MG63 (cell line): ENCODE results near the gene SUCLG1. TPM values are rescaled to one million over a fixed set of nuclear protein-coding genes. Genes with fewer than 3 reads are reported as not detected.

Experiments
- DNase-seq: peaks from one replicate; pipeline ENCODE4 v3.0.0-alpha.2; 2020
- H3K27me3 ChIP-seq: fragments of 250-450 bp; sonication (Bioruptor Pico); 2 replicates; pipeline ENCODE4 v1.5.1; 2020; ENCODE audit warnings: mild to moderate bottlenecking, moderate library complexity
- H3K36me3 ChIP-seq: fragments of 250-450 bp; sonication (Bioruptor Pico); 2 replicates; pipeline ENCODE4 v1.5.1; 2020; ENCODE audit warnings: mild to moderate bottlenecking, moderate library complexity
- H3K4me3 ChIP-seq: fragments of 250-450 bp; sonication (Bioruptor Pico); 2 replicates; pipeline ENCODE4 v1.5.1; 2020; ENCODE audit warnings: mild to moderate bottlenecking, moderate library complexity
- H3K9me3 ChIP-seq: fragments of 250-450 bp; sonication (Bioruptor Pico); 2 replicates; pipeline ENCODE4 v1.5.1; 2020; ENCODE audit warnings: mild to moderate bottlenecking, moderate library complexity
- total RNA-seq: library from RNA; depleted of rRNA; stranded (reverse); fragments of >200 nt; shearing (Covaris generic); gene quantifications from 2 replicates; pipeline ENCODE4 v1.2.3, GENCODE V29; 2014; ENCODE audit warnings: low replicate concordance; rRNA removed

SUCLG1 gene
- 60.3 and 147 TPM in 2 replicates for total RNA-seq

DNA sequence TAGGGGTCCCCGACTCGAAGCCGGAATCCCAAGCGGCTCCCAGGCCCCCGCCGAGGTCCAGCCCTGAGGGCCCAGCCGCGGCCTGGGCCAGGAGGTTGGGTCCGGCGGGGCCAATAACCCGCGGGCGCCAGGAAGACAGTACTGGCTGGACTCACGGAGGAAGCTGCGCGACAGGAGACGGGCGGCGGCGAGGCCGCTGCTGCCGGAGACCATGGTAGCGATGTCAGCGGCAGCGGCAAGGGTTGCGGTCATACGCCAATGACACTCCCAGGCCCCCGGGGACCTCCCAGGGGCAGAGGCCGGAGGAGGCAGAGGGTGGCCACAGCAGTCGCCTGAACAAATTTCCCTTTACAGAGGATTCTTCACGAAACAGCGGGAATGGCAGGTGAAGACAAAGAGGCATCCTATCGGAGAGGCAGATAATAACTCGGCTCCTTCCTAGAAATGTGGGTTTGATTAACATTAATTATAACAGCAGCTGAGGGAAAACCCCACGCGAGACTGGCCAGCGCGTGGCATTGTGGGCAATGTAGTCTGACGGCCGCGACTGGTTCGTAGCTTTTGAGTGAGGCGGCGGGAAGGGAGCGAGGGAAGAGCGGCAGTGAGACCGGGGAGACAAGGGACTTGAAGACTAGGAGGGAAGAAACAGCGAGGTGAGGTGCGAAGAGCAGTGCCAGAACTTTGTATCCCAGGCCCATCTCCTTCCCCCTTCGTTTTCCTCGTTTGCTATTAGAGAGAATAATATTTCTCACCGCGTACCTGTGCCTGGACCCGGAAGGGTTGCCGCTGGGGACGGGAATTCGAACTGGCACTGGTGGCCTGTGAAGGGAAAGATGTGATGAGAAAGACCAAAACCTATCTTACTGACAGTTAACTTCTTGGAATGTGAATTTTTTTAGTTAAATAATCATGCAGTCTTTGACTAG lies at the start of gene SUCLG1:
Gene SUCLG1, minus strand, starts transcription at position 263 of the 926 bp plus-strand sequence. Its CDS starts 11 bp downstream, at position 252.
- Histone ChIP-seq H3K27me3 (no peaks in the 10 kb centered on the region), H3K9me3 (no peaks in the 10 kb centered on the region), H3K4me3 (peak within 1 kb of the TSS; percentile 65), H3K36me3 (no peaks in the 10 kb centered on the region; the same call in 1 of the 2 replicates)
- peak; percentile 82 for DNase-seq

DNA sequence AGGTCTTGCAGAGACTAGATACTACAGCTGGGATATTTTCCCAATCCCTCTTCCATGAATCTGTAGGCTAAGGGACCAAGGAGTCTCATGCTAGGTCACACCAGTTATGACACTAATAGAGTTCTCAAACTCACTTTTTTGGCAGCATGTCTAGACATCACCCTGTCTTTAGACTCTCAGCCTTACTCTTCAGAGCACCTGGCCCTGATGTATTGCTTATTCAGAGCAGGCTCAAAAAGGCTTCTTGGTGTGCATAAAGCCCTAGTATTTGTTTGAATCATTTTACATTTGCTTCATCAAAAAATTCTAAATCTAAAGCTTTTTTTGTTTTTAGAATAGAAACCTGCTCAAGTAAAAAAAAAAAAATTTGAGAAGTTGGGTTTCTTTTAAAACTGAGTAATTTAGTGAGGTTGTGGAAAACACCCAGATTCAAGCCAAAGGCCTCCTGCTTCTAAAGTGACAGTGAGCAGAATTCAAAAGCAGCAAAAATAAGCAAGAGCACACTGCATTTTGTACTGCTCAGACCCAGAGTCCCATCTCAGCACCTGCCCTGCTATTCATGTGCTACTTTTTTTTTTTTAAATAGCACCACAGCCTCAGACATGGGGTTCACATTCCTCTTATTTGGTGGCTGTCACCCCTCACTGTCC lies 39.2 kb upstream of the SUCLG1 start:
- Histone ChIP-seq H3K27me3 (no peaks in the 10 kb centered on the region), H3K4me3 (no peak overlapping the region), H3K36me3 (no peaks in the 10 kb centered on the region), H3K9me3 (no peaks in the 10 kb centered on the region)
- no peak for DNase-seq

DNA sequence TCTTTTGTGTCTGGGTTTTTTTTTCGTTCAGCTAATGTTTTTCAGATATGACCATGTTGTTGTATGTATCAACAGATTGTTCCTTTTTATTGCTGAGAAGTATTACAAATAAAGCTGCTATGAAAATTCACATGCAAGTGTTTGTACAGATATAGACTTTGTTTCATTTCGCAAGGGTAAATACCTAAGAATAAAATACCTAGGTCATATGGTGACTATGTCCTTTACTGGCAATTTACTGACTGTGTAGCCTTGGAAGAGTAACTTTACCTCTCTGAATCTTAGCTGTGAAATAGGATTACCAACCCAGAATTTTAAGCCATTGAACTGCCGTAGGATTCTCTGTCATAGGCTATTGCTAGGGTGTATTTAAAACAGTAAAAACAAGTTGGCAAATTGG lies 38.2 kb upstream of the SUCLG1 start:
- Histone ChIP-seq H3K27me3 (no peaks in the 10 kb centered on the region), H3K36me3 (no peaks in the 10 kb centered on the region), H3K4me3 (no peak overlapping the region), H3K9me3 (no peaks in the 10 kb centered on the region)
- DNase-seq: no peak

DNA sequence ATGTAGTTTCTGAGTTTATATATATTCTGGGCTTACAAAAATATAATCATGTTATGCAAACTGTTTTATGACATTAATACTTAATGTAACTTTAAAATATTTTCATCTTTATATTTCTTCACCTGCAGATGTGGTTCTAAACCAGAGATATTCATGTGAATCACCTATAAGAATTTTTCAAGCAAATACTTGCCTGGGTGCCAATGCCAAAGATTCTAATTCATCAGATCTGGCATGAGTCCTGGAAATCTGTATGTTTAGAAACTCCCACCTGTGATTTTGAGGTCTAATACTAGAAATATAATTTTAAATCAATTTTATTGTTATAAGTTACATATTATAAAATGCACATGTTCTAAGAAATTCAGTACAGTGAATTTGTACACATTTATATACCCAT lies 37.3 kb upstream of the SUCLG1 start:
- Histone ChIP-seq H3K4me3 (no peak overlapping the region), H3K36me3 (no peaks in the 10 kb centered on the region), H3K27me3 (no peaks in the 10 kb centered on the region), H3K9me3 (no peaks in the 10 kb centered on the region)
- no peak for DNase-seq

DNA sequence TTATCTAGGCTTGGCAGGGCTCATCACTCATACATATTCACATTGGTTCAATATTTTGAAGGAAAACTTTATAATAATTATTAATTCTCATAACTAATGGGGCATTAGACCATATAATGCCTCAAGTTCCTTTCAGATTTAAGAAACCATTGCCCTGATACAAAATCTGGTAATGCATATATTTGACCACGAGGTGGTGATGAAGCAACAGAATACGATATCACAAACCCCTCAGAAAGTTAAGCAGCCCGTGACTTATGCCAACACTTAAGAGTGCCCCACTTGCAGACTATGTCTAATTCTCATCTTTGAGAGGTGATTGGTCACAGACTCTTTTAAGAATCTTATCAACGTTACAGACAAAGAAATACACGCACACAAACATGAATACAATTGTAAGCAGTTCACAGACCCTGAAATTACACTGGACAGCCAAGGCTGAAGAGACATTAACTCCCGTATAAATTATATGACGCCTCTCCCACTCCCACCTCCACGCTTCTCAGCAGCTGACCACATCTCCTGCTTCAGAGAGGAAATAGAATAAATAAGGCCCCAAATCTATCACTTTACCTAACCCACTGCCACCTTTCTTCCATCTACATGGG lies 36.6 kb upstream of the SUCLG1 start:
- no peaks in the 10 kb centered on the region for H3K36me3 ChIP-seq
- H3K9me3 ChIP-seq: no peaks in the 10 kb centered on the region
- H3K27me3 ChIP-seq: no peaks in the 10 kb centered on the region
- peak; percentile 6 for DNase-seq
- H3K4me3 ChIP-seq: no peak overlapping the region

DNA sequence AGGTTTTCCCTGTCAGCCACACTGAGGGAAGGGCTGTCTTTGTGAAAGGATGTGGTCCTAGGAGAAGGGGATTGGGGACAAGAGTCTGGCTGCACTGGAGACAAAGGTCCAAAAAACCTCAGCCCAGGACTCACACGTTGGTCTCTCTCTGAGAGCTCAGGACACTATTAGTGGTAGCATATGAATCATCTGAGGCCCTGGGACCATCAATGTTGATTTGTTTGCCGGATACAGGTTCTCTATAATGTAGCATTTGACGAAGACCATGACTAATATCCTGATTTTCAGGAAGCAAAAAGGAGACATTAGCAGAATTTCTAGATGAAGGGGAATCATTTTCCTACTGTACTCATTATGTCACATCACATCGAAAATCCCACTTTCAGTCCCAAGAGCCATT lies 35.0 kb upstream of the SUCLG1 start:
- no peak for DNase-seq
- Histone ChIP-seq H3K9me3 (no peaks in the 10 kb centered on the region), H3K27me3 (no peaks in the 10 kb centered on the region), H3K4me3 (no peak overlapping the region), H3K36me3 (no peaks in the 10 kb centered on the region)

DNA sequence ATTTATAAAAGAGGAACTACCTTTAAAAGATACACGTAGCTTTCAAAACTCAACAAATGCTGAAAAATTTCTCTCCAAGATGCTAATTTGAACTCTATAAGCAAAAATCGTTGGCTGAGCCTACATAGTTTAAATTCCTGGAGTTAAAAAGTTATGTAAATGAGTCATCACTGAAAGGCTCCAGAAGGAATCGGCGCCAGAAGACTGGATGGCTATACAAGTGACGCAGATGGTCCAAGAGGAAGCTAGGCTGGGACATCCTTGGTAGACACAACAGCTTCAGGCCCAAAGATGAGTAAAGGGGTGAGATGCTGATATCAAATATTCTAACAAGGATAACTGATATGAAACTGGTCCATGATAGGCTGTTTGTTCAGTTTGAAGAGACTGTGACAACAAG lies 34.4 kb upstream of the SUCLG1 start:
- peak; percentile 64 for DNase-seq
- Histone ChIP-seq H3K27me3 (no peaks in the 10 kb centered on the region), H3K36me3 (no peaks in the 10 kb centered on the region), H3K9me3 (no peaks in the 10 kb centered on the region), H3K4me3 (no peak overlapping the region)

DNA sequence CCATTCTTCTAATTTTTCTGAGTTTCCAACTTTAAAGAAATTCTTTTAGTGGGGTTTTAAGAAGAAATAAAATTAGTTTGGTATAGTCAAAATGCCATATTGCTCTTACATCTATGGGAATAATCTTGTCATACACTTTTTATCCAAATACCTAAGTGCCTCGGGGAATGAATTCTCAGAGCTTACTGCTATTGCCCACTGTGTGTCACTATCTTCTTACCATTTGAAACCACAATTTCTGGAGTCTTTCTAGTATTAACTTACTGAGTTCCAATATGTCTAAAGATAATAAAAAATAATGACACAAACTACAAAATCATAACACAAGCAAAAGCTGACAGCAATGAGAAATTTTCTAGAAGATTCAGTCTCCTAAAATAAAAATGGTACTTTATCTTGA lies 33.5 kb upstream of the SUCLG1 start:
- Histone ChIP-seq H3K36me3 (no peaks in the 10 kb centered on the region), H3K9me3 (no peaks in the 10 kb centered on the region), H3K4me3 (no peak overlapping the region), H3K27me3 (no peaks in the 10 kb centered on the region)
- DNase-seq: no peak

DNA sequence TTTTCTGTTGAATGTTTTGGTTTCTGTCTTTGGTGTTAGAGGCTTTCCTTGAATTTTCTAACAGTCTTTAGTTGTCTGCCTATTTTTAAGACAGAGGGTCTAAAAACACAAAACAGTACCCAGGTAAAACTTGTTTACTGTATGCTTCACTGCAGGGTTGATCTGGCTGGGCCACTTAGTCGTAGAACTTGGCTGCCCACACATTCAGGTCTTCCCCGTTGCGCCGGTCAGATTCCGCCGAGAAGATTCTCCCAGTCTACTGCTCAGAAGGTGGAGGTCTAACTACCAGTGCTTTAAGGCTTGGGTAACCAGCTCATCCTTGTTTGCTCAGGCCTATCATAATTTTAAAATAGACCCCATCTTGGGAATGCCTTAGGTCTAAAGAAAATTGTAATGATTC lies 32.7 kb upstream of the SUCLG1 start:
- no peak overlapping the region for H3K4me3 ChIP-seq
- H3K27me3 ChIP-seq: no peaks in the 10 kb centered on the region
- H3K36me3 ChIP-seq: no peaks in the 10 kb centered on the region
- DNase-seq: no peak
- H3K9me3 ChIP-seq: no peaks in the 10 kb centered on the region

DNA sequence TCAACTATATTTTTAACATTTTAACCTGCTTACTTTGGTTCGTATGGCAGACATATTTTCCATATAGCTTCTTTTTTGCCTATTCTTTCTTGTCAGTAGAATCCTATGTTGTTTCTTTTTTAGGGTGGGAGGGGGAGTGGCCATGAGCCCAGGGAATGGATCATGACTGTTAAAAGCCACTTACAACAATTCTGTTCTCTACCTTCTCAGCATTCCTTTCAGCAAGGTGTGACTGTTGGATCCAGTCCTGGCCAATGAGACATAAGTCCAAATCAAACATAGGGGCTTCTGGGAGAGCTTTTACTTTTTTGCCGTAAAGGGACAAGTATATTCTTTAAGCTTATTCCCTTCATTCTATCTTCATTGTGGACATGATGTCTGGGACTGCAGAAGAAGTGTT lies 32.2 kb upstream of the SUCLG1 start:
- H3K4me3 ChIP-seq: no peak overlapping the region
- no peak for DNase-seq
- H3K27me3 ChIP-seq: no peaks in the 10 kb centered on the region
- no peaks in the 10 kb centered on the region for H3K9me3 ChIP-seq
- no peaks in the 10 kb centered on the region for H3K36me3 ChIP-seq

DNA sequence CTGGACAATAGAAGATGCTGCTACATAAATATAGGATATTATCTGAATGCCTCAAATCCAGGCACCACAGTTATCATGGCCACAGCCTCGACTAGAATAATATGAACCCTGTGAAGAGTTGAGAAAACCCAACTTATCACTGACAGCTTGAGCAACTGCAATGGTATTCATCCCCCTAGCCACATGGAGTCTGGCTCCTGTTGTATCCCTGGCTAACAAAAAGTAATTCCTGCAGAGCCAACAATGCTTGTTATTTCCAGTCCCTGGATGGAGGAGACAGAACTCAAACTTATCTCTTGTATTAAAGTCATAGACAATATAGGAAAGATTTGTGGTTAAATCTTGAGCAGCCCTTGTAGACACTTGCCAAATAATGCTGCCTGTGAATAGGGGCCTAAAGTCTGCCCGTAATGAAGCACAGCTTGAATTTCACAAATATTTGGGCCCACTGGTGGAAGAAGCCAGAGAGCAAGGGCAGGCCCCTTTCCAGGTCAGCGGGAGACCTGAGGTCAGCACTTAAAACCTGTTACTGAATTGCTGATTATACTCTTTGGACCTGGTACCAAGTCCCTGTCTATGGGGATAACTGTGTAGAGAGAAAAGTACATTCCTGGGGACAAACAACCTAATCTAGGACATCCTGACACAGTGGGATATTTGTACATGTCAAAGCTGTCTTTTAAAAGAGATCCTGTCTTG lies 28.4 kb upstream of the SUCLG1 start:
- Histone ChIP-seq H3K4me3 (no peak overlapping the region), H3K9me3 (no peaks in the 10 kb centered on the region), H3K36me3 (no peaks in the 10 kb centered on the region), H3K27me3 (no peaks in the 10 kb centered on the region)
- no peak for DNase-seq

DNA sequence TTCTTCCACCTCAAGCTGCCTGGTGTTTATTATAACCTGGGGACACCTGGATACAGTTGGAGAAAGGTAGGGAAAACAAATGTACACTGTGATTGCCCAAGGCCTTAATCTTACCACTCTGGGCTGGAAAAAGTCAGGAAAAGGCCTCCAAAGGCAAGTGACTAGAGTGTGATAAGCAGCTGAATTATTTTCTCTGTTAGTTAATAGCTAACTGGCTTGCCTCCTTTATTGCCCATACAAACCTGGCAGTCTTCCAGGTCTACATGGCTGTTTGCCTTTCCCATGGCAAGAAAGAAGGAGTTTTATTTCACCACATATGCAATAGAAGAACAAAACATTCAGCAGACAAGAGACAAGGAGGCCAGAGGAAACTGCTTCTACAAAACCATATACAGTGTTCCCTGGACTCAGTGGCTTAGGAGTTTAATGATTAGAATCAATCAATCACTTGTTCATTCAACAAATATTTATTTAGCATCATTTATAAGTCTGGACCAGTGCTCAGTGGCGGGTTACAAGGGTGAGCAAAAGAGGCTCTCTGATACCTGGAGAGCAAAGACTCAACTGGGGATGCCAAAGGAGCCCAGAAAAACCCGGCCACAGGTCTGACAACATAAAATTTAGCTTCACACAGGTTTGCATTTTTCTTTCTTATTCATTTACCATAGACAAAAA lies 27.5 kb upstream of the SUCLG1 start:
- Histone ChIP-seq H3K4me3 (no peak overlapping the region), H3K36me3 (no peaks in the 10 kb centered on the region), H3K27me3 (no peaks in the 10 kb centered on the region), H3K9me3 (no peaks in the 10 kb centered on the region)
- no peak for DNase-seq

DNA sequence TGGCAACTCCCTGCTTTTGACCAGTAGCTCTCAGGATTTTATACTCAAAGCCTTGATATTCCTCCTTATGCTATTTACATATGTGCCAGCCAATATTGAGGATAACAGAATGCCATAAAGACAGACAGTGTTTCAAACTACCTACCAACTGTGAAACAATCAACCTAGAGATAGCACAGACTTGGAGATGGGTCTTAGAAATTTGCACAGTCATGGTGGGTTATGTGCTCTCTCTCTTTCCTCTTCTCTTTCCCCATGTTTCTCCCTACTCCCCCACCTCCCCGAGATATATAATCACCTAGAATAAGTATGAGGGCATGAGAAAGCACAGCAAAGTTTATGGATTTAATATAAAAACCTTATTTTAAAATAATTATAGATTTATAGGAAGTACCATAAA lies 24.2 kb upstream of the SUCLG1 start:
- Histone ChIP-seq H3K27me3 (no peaks in the 10 kb centered on the region), H3K36me3 (no peaks in the 10 kb centered on the region), H3K4me3 (no peak overlapping the region), H3K9me3 (no peaks in the 10 kb centered on the region)
- DNase-seq: no peak

DNA sequence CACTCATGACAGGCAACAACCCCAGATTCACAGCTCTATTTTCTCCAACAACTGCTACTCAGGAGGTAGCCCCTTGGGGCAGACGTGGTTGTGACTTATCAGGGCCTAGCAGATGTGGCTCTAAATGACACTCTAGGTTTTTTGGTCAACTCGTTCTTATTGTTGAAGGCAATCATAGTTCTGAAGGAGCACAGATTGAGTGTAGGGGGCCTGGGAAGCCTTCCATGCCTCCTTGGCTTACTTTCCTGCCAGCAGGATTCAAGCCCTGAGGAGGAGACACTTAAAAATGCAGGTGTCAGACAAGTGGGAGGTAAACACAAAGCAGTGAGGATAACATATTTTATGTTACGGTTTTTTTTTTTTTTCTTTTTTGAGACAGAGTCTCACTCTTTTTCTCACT lies 23.5 kb upstream of the SUCLG1 start:
- Histone ChIP-seq H3K27me3 (no peaks in the 10 kb centered on the region), H3K9me3 (no peaks in the 10 kb centered on the region), H3K36me3 (no peaks in the 10 kb centered on the region), H3K4me3 (no peak overlapping the region)
- no peak for DNase-seq

DNA sequence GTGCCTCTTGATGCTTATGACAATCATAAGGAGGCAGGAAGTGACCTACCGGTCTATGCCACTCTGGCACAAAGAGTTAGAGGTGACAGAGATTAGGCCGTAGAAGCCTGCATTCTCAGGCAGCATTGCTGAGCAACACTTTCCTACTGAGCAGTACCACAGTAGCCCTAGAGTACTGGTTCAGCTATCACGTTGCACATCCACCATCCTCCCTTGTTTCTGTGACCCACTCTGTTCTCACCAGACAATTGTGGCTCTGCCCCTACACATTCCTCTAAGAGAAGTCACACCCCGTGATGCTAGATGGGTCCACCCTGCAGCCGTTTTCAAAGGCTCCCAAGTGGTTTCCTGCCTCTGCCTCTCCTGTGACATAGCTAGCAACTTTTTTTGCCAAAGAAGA lies 22.6 kb upstream of the SUCLG1 start:
- Histone ChIP-seq H3K4me3 (no peak overlapping the region), H3K27me3 (no peaks in the 10 kb centered on the region), H3K36me3 (no peaks in the 10 kb centered on the region), H3K9me3 (no peaks in the 10 kb centered on the region)
- DNase-seq: no peak

DNA sequence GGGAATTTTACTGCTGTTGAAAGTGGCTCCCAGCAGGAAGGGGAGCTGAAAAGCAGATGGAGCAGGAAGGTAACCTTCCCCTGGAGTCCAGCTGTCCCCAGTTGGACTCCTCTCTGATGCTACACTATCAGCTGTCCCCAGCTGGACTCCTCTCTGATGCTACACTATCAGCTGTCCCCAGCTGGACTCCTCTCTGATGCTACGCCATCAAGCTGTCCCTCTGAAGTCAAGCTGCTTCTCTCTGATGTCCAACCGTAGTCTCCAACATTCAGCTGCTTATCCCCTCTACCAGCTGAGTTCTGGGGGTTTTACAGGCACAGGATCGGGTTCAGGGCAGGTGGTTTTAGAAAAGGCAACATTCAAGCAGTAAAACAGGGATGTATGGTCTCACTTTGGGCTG lies 19.8 kb upstream of the SUCLG1 start:
- Histone ChIP-seq H3K27me3 (no peaks in the 10 kb centered on the region), H3K4me3 (no peak overlapping the region), H3K36me3 (no peaks in the 10 kb centered on the region), H3K9me3 (no peaks in the 10 kb centered on the region)
- DNase-seq: no peak
